ES-I3 (cell line): ENCODE measurements around the gene CACNA2D4.

ENCODE experiments used
- H3K36me3 ChIP-seq: 2 replicates; pipeline ENCODE4 v1.6.1; 2013; ENCODE audit warnings: mild to moderate bottlenecking, low read length, control low read depth, moderate library complexity; ENCODE audit not compliant: insufficient read depth
- H3K4me1 ChIP-seq: 2 replicates; pipeline ENCODE4 v1.6.1; 2013; ENCODE audit warnings: mild to moderate bottlenecking, control low read depth, low read length; ENCODE audit not compliant: insufficient read depth
- H3K9ac ChIP-seq: 2 replicates; pipeline ENCODE4 v1.6.1; 2013; ENCODE audit warnings: low read depth, mild to moderate bottlenecking, low read length, moderate library complexity
- H3K9me3 ChIP-seq: 2 replicates; pipeline ENCODE4 v1.6.1; 2013; ENCODE audit warnings: mild to moderate bottlenecking, low read length, moderate library complexity; ENCODE audit not compliant: control insufficient read depth, insufficient read depth

CACNA2D4 gene

GRCh38 chr12:1896964-1897363 is 21.5 kb downstream of the CACNA2D4 start:
- Histone ChIP-seq H3K9me3 (peaks cover 1% of the 10 kb centered on the region; the same call in 1 of the 2 replicates), H3K9ac (no peak overlapping the region), H3K4me1 (no peaks in the 10 kb centered on the region), H3K36me3 (no peaks in the 10 kb centered on the region)

GRCh38 chr12:1890810-1891209 is 27.6 kb downstream of the CACNA2D4 start:
- Histone ChIP-seq H3K36me3 (no peaks in the 10 kb centered on the region), H3K9ac (no peak overlapping the region), H3K4me1 (no peaks in the 10 kb centered on the region), H3K9me3 (peaks cover 4% of the 10 kb centered on the region; the same call in 1 of the 2 replicates)

- no peaks in the 10 kb centered on the region for H3K4me1 ChIP-seq
- no peak overlapping the region for H3K9ac ChIP-seq
- H3K36me3 ChIP-seq: no peaks in the 10 kb centered on the region
- peaks cover 4% of the 10 kb centered on the region; the same call in 1 of the 2 replicates for H3K9me3 ChIP-seq
Observed at GRCh38 chr12:1890119-1890703, 28.2 kb downstream of the CACNA2D4 start.

- Histone ChIP-seq H3K4me1 (no peaks in the 10 kb centered on the region), H3K9me3 (peaks cover 4% of the 10 kb centered on the region; the same call in 1 of the 2 replicates), H3K36me3 (no peaks in the 10 kb centered on the region), H3K9ac (no peak overlapping the region)
Observed at GRCh38 chr12:1888923-1889322, 29.5 kb downstream of the CACNA2D4 start.

- H3K9me3 ChIP-seq: no peaks in the 10 kb centered on the region
Observed at GRCh38 chr12:1886396-1887008, 31.9 kb downstream of the CACNA2D4 start.

GRCh38 chr12:1885599-1886245 is 32.7 kb downstream of the CACNA2D4 start:
- Histone ChIP-seq H3K36me3 (no peaks in the 10 kb centered on the region), H3K9ac (no peak overlapping the region), H3K9me3 (no peaks in the 10 kb centered on the region), H3K4me1 (no peaks in the 10 kb centered on the region)

More at GRCh38 chr12:1886396-1887008, 31.9 kb downstream of the CACNA2D4 start:
- Histone ChIP-seq H3K4me1 (no peaks in the 10 kb centered on the region), H3K9ac (no peak overlapping the region), H3K36me3 (no peaks in the 10 kb centered on the region)

GRCh38 chr12:1885082-1885596 is 33.3 kb downstream of the CACNA2D4 start:
- H3K9me3 ChIP-seq: no peaks in the 10 kb centered on the region
- no peaks in the 10 kb centered on the region for H3K4me1 ChIP-seq
- no peak overlapping the region for H3K9ac ChIP-seq
- no peaks in the 10 kb centered on the region for H3K36me3 ChIP-seq

GRCh38 chr12:1884651-1885050 is 33.8 kb downstream of the CACNA2D4 start:
- H3K9ac ChIP-seq: no peak overlapping the region
- H3K4me1 ChIP-seq: no peaks in the 10 kb centered on the region
- H3K9me3 ChIP-seq: no peaks in the 10 kb centered on the region
- H3K36me3 ChIP-seq: no peaks in the 10 kb centered on the region

GRCh38 chr12:1883513-1883912 is 34.9 kb downstream of the CACNA2D4 start:
- no peaks in the 10 kb centered on the region for H3K4me1 ChIP-seq
- no peak overlapping the region for H3K9ac ChIP-seq
- no peaks in the 10 kb centered on the region for H3K36me3 ChIP-seq
- H3K9me3 ChIP-seq: no peaks in the 10 kb centered on the region

- H3K9me3 ChIP-seq: no peaks in the 10 kb centered on the region
- no peaks in the 10 kb centered on the region for H3K4me1 ChIP-seq
- no peaks in the 10 kb centered on the region for H3K36me3 ChIP-seq
- no peak overlapping the region for H3K9ac ChIP-seq
Observed at GRCh38 chr12:1882850-1883470, 35.5 kb downstream of the CACNA2D4 start.

- no peaks in the 10 kb centered on the region for H3K36me3 ChIP-seq
- H3K4me1 ChIP-seq: no peaks in the 10 kb centered on the region
- H3K9ac ChIP-seq: no peak overlapping the region
- H3K9me3 ChIP-seq: no peaks in the 10 kb centered on the region
Observed at GRCh38 chr12:1882405-1882804, 36.0 kb downstream of the CACNA2D4 start.

GRCh38 chr12:1881936-1882335 is 36.5 kb downstream of the CACNA2D4 start:
- Histone ChIP-seq H3K36me3 (no peaks in the 10 kb centered on the region), H3K9ac (no peak overlapping the region), H3K4me1 (no peaks in the 10 kb centered on the region), H3K9me3 (no peaks in the 10 kb centered on the region)

- Histone ChIP-seq H3K9me3 (no peaks in the 10 kb centered on the region), H3K9ac (no peak overlapping the region), H3K36me3 (no peaks in the 10 kb centered on the region), H3K4me1 (no peaks in the 10 kb centered on the region)
Observed at GRCh38 chr12:1881301-1881700, 37.2 kb downstream of the CACNA2D4 start.

- no peaks in the 10 kb centered on the region for H3K4me1 ChIP-seq
- H3K9me3 ChIP-seq: no peaks in the 10 kb centered on the region
- H3K36me3 ChIP-seq: no peaks in the 10 kb centered on the region
- no peak overlapping the region for H3K9ac ChIP-seq
Observed at GRCh38 chr12:1880876-1881275, 37.6 kb downstream of the CACNA2D4 start.
